Mesendoderm (in vitro differentiated cells): ENCODE measurements around the gene TTYH1.

Source experiments
- DNase-seq: peaks from one replicate; pipeline ENCODE4 v3.0.0; 2013
- H2AK5ac ChIP-seq: 2 replicates; pipeline ENCODE4 v1.6.1; 2013; ENCODE audit warnings: low read length, inconsistent platforms
- H2BK120ac ChIP-seq: 2 replicates; pipeline ENCODE4 v1.6.1; 2013; ENCODE audit warnings: low read depth, mild to moderate bottlenecking, low read length, moderate library complexity, mixed read lengths
- H2BK15ac ChIP-seq: replicated peaks from 2 replicates; pipeline ENCODE4 v1.6.1; 2013; ENCODE audit warnings: low read depth, mild to moderate bottlenecking, moderate library complexity
- H2BK5ac ChIP-seq: 2 replicates; pipeline ENCODE4 v1.6.1; 2013; ENCODE audit warnings: low read length, inconsistent platforms
- H3K18ac ChIP-seq: 2 replicates; pipeline ENCODE4 v1.6.1; 2013; ENCODE audit warnings: mild to moderate bottlenecking, low read length, mixed read lengths
- H3K23ac ChIP-seq: one replicate; pipeline ENCODE4 v1.6.1; 2013; ENCODE audit warnings: low read length
- H3K27ac ChIP-seq: 2 replicates; pipeline ENCODE4 v1.5.1; 2013; ENCODE audit warnings: low read depth, mild to moderate bottlenecking, inconsistent platforms, low read length, moderate library complexity
- H3K27me3 ChIP-seq: 2 replicates; pipeline ENCODE4 v1.6.1; 2013; ENCODE audit warnings: low read length, control low read depth, mild to moderate bottlenecking, inconsistent platforms; ENCODE audit not compliant: insufficient read depth, poor library complexity
- H3K36me3 ChIP-seq: 2 replicates; pipeline ENCODE4 v1.6.1; 2013; ENCODE audit warnings: low read length, inconsistent platforms; ENCODE audit not compliant: control insufficient read depth, insufficient read depth
- H3K4ac ChIP-seq: one replicate; pipeline ENCODE4 v1.6.1; 2013; ENCODE audit warnings: low read depth, mild to moderate bottlenecking, low read length, moderate library complexity
- H3K4me1 ChIP-seq: 2 replicates; pipeline ENCODE4 v1.6.1; 2013; ENCODE audit warnings: low read depth, low read length, inconsistent platforms; ENCODE audit not compliant: control insufficient read depth
- H3K4me2 ChIP-seq: 2 replicates; pipeline ENCODE4 v1.6.1; 2013; ENCODE audit warnings: low read length
- H3K4me3 ChIP-seq: 2 replicates; pipeline ENCODE4 v1.5.1; 2013; ENCODE audit warnings: mild to moderate bottlenecking, low read length
- H3K56ac ChIP-seq: one replicate; pipeline ENCODE4 v1.6.1; 2013; ENCODE audit warnings: low read length
- H3K79me1 ChIP-seq: 2 replicates; pipeline ENCODE4 v1.6.1; 2013; ENCODE audit warnings: low read length, inconsistent platforms
- H3K79me2 ChIP-seq: 2 replicates; pipeline ENCODE4 v1.6.1; 2013; ENCODE audit warnings: mild to moderate bottlenecking, low read length; ENCODE audit not compliant: control insufficient read depth, insufficient read depth
- H3K9ac ChIP-seq: 2 replicates; pipeline ENCODE4 v1.6.1; 2013; ENCODE audit warnings: low read length, inconsistent platforms
- H4K5ac ChIP-seq: one replicate; pipeline ENCODE4 v1.6.1; 2013; ENCODE audit warnings: low read length
- H4K8ac ChIP-seq: one replicate; pipeline ENCODE4 v1.6.1; 2013; ENCODE audit warnings: low read depth, mild to moderate bottlenecking, control low read depth, low read length, moderate library complexity
- WGBS: extraction: QIAGEN DNeasy Blood & Tissue Kit; methylation state at CpG from one replicate; pipeline ENCODE4 v1.1.7; 2013; ENCODE audit warnings: low lambda C conversion rate, missing lambda C conversion rate; ENCODE audit not compliant: insufficient coverage; ENCODE audit errors: extremely low coverage; 5-methylcytosine and 5-hydroxymethylcytosine counted together

The TTYH1 gene

DNA sequence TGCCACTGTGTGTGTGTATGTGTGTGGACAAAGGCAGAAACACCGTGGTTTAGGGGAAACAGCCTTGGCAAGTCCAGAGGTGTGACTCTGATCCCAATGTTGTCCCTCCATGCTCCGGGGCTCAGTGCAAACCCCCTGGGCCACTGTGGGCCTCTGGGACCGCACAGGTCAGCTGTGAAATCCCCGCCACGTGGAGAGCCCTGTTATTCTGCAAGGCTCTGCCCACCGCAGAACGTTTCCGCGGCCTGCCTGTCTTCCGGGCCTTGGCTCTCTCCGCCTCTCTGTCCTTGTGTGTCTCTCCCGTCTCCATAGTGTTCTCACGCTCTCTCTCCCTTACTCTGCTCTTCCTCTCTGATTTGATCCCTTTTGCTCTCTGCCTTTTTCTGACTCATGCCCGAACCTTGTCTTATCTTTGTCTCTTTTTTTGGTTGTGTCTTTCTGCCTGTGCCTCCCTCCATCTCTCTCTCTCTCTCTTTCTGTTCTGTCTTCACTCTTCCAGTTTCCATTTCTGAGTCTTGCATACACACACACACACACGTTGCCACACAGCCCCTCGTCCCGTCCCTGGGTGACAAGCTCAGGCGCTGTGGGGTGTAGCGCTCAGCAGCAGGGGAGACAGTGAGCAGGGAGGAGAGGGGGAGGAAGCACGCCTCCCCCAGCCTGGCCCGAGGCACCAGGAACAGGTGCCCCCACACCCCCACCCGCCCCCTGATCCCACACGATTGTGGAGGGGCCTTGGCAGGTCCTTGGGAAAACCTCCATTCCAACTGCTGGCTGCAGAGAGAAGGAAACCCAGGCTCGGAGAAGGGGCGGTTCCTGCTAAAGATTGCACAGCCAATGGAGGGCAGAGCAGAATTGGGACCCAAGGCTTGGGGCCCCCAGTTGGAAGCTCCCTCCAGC is 3.0 kb downstream of the TTYH1 start:
- Histone ChIP-seq H3K27me3 (peaks cover 16% of the 10 kb centered on the region), H3K56ac (no peak overlapping the region), H3K36me3 (no peaks in the 10 kb centered on the region), H3K9ac (no peak overlapping the region), H4K8ac (no peak overlapping the region), H2BK5ac (no peak overlapping the region), H2AK5ac (no peak overlapping the region), H3K79me1 (no peaks in the 10 kb centered on the region), H3K4me3 (no peak overlapping the region), H3K27ac (no peak overlapping the region), H3K79me2 (no peaks in the 10 kb centered on the region), H3K18ac (no peak overlapping the region), H3K4me1 (no peaks in the 10 kb centered on the region), H3K4me2 (no peak overlapping the region), H2BK15ac (no peak overlapping the region), H3K23ac (no peak overlapping the region), H2BK120ac (no peak overlapping the region), H3K4ac (no peak overlapping the region), H4K5ac (no peak overlapping the region)
- DNase-seq = peak; percentile 43
- WGBS = no CpG with 5 or more reads among the region's 25 CpGs

DNA sequence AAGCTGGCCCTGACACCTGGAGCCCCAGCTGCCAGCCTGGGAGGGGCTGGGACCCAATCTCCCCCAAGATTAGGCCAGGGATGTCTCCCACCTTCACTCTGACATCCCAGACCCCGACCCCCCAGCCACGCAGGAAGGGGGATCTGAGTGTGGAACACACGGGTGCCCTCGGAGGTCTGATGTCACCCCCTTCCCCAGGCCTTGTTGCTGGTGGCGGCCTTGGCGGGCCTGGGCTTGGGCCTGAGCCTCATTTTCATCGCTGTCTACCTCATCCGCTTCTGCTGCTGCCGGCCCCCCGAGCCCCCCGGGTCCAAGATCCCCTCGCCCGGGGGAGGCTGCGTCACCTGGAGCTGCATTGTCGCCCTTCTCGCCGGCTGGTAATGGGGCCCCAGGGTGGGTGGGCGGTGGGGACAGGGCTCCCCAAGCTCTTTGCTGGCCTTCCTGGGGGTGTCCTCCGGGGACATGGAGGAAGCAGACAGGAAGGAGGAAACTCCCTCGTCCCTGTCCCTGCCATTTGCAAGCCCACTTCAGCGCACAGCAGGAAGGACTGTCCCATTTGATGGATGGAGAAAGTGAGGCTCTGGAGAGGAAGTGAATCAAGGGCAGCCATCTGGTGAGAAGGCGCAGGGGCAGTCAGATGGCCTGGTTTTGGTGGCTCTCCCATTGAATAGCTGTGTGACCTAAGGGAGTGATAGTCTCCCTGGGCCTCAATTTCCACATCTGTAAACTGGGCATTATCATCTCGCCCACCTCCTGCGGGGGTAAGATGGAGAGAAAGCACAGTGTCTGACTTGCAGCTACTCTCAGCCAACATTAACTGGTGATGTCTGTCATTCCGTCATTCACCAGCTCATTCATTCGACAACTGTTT is 3.9 kb downstream of the TTYH1 start:
- no peak overlapping the region for H2BK15ac ChIP-seq
- H3K27me3 ChIP-seq = peaks cover 16% of the 10 kb centered on the region
- H2BK120ac ChIP-seq = no peak overlapping the region
- H3K4ac ChIP-seq = no peak overlapping the region
- no peaks in the 10 kb centered on the region for H3K79me2 ChIP-seq
- H3K79me1 ChIP-seq = no peaks in the 10 kb centered on the region
- no peak overlapping the region for H2BK5ac ChIP-seq
- H3K4me2 ChIP-seq = no peak overlapping the region
- H3K23ac ChIP-seq = no peak overlapping the region
- H2AK5ac ChIP-seq = no peak overlapping the region
- no peak overlapping the region for H3K18ac ChIP-seq
- no peak overlapping the region for H3K56ac ChIP-seq
- no peak overlapping the region for H4K5ac ChIP-seq
- no peak overlapping the region for H3K27ac ChIP-seq
- no peak overlapping the region for H4K8ac ChIP-seq
- H3K4me1 ChIP-seq = no peaks in the 10 kb centered on the region
- WGBS = no CpG with 5 or more reads among the region's 26 CpGs
- no peak overlapping the region for H3K9ac ChIP-seq
- no peak overlapping the region for H3K4me3 ChIP-seq
- H3K36me3 ChIP-seq = no peaks in the 10 kb centered on the region
- no peak for DNase-seq

DNA sequence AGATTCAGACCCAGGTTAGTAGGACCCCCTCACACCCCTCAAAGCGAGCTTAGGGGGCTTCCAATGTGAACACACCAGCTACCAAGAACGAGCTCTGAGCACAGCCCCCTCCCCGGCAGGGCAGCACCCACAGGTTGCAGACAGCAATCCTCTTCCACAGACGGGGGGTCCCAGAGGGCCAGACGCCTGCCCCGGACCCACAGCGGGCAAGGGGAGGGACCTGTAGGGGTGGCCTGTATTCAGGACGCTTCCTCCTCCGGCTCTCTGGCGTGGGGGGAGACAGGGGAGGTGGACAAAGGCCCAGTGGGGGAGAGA is 4.8 kb downstream of the TTYH1 start:
- Histone ChIP-seq H3K4me1 (no peaks in the 10 kb centered on the region), H3K79me1 (no peaks in the 10 kb centered on the region), H3K27ac (no peak overlapping the region), H3K36me3 (no peaks in the 10 kb centered on the region), H3K18ac (no peak overlapping the region), H3K79me2 (no peaks in the 10 kb centered on the region), H2AK5ac (no peak overlapping the region), H3K4me2 (peak overlapping the region; percentile 20), H3K4me3 (no peak overlapping the region), H4K8ac (no peak overlapping the region), H4K5ac (no peak overlapping the region), H2BK15ac (no peak overlapping the region), H3K9ac (no peak overlapping the region), H3K4ac (no peak overlapping the region), H2BK5ac (no peak overlapping the region), H2BK120ac (no peak overlapping the region), H3K27me3 (peaks cover 12% of the 10 kb centered on the region), H3K23ac (no peak overlapping the region), H3K56ac (peak overlapping the region; percentile 25)
- no peak for DNase-seq
- no CpG with 5 or more reads among the region's 10 CpGs for WGBS

DNA sequence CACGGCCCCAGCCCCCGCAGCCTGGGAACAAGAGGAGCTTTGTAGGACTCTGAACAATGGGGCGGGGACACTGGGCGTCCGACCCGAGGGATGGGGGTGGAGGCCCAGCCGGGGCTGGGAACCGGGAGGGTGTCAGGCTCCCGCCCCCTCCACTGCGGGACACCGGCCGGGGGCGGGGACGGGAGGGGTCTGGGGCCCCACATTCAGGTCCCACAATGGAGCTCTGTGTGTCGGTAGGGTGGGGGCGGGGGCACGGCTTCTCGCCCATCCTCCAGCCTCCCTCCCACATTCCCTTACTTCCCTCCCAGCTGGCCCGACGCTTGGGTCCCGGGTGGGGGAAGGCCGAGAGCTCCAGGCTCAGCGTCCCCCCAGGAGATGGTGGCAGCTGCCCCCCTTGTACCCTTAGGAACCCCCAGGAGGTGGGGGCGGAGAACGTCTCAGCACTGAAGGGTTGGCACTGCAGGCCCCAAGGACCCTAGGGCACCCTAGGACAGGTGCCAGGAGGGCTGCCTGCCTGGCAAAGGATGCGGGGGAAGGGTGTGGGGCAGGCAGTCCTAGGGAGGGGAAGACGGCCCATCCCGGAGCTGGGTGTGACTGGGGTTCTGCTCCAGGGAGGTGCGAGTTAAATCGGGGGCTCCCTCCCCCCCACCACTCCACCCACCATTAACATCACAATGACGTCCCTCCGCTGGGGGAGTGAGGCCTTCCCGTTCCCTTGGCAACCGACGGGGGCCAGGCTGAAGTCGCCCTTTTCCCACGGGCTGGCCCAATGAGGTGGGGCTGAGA is 5.3 kb downstream of the TTYH1 start:
- Histone ChIP-seq H3K27ac (no peak overlapping the region), H3K4me2 (peak overlapping the region; percentile 27), H3K79me1 (no peaks in the 10 kb centered on the region), H2BK120ac (no peak overlapping the region), H3K18ac (no peak overlapping the region), H3K4ac (no peak overlapping the region), H3K23ac (no peak overlapping the region), H3K9ac (no peak overlapping the region), H2AK5ac (no peak overlapping the region), H3K27me3 (peaks cover 10% of the 10 kb centered on the region), H2BK15ac (no peak overlapping the region), H3K4me1 (no peaks in the 10 kb centered on the region), H3K79me2 (no peaks in the 10 kb centered on the region), H3K4me3 (no peak overlapping the region), H3K36me3 (no peaks in the 10 kb centered on the region), H4K8ac (no peak overlapping the region), H4K5ac (no peak overlapping the region), H3K56ac (peak overlapping the region; percentile 25), H2BK5ac (no peak overlapping the region)
- peak; percentile 52 for DNase-seq
- no CpG with 5 or more reads among the region's 37 CpGs for WGBS

DNA sequence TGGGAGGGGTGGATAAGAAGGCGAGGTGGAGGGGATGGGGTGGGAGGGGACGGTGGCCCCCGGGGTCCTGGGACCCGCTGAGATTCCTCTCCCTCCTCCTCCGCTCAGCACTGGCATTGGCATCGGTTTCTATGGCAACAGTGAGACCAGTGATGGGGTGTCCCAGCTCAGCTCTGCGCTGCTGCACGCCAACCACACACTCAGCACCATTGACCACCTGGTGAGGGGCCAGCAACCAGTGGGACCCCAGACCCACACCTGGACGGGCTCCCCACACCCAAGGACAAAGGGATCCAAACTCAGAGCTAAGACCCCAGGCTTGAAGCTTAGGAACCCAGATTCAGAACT is 5.9 kb downstream of the TTYH1 start:
- Histone ChIP-seq H3K27me3 (peaks cover 4% of the 10 kb centered on the region), H4K5ac (no peak overlapping the region), H3K18ac (no peak overlapping the region), H3K27ac (no peak overlapping the region), H2AK5ac (no peak overlapping the region), H3K4me1 (no peaks in the 10 kb centered on the region), H3K23ac (no peak overlapping the region), H2BK120ac (no peak overlapping the region), H3K79me2 (no peaks in the 10 kb centered on the region), H2BK15ac (no peak overlapping the region), H3K4me2 (no peak overlapping the region), H3K9ac (no peak overlapping the region), H4K8ac (no peak overlapping the region), H3K79me1 (no peaks in the 10 kb centered on the region), H2BK5ac (no peak overlapping the region), H3K4me3 (no peak overlapping the region), H3K36me3 (no peaks in the 10 kb centered on the region), H3K4ac (no peak overlapping the region), H3K56ac (no peak overlapping the region)
- no peak for DNase-seq
- no CpG with 5 or more reads among the region's 9 CpGs for WGBS
